DND-41 (cell line): Measurements from ENCODE around the gene DIS3L.
"Not testable (repeated sequence)": the region's sequence is repeated elsewhere in the genome, so short reads cannot be mapped to it uniquely, and the experiment has no call there.

ENCODE experiments used
- ATAC-seq: fragments of 200-7000 bp; cut with Tn5 transposase; 3 replicates; pipeline ENCODE4 v1.9.1; 2021; ENCODE audit warnings: low read depth; ENCODE audit not compliant: insufficient read depth
- DNase-seq: peaks from one replicate; pipeline ENCODE4 v3.0.0-alpha.2; 2020
- H2AFZ ChIP-seq: 2 replicates; pipeline ENCODE4 v1.6.0; 2012; ENCODE audit warnings: low read depth, low read length
- H3K27ac ChIP-seq: 2 replicates; pipeline ENCODE4 v1.5.1; 2012; ENCODE audit warnings: low read length, inconsistent platforms
- H3K27me3 ChIP-seq: fragments of 200-600 bp; sonication (generic); 2 replicates; pipeline ENCODE4 v1.6.0; 2012; ENCODE audit warnings: low read length, mild to moderate bottlenecking, inconsistent platforms; ENCODE audit not compliant: insufficient read depth, poor library complexity
- H3K36me3 ChIP-seq: 2 replicates; pipeline ENCODE4 v1.5.1; 2012; ENCODE audit warnings: low read length, inconsistent platforms; ENCODE audit not compliant: insufficient read depth
- H3K4me1 ChIP-seq: 2 replicates; pipeline ENCODE4 v1.5.1; 2012; ENCODE audit warnings: mild to moderate bottlenecking, low read length; ENCODE audit not compliant: insufficient read depth
- H3K4me2 ChIP-seq: 2 replicates; pipeline ENCODE4 v1.6.0; 2012; ENCODE audit warnings: mild to moderate bottlenecking, moderate library complexity, low read length, inconsistent platforms; ENCODE audit not compliant: insufficient read depth
- H3K4me3 ChIP-seq, 2 experiments: fragments of 200-600 bp in 1 of 2; shearing (Covaris generic) in 1 of 2; 2 replicates each; pipeline ENCODE4 v1.5.1; 2012 to 2016; ENCODE audit warnings: inconsistent platforms in 2 of 2, low read length in 2 of 2, mild to moderate bottlenecking in 2 of 2, low read depth in 1 of 2, moderate library complexity in 1 of 2
- H3K79me2 ChIP-seq: 2 replicates; pipeline ENCODE4 v1.6.0; 2012; ENCODE audit warnings: low read length, inconsistent platforms; ENCODE audit not compliant: insufficient read depth
- H3K9ac ChIP-seq: 2 replicates; pipeline ENCODE4 v1.6.0; 2012; ENCODE audit warnings: low read depth, mild to moderate bottlenecking, inconsistent platforms, low read length, moderate library complexity
- H3K9me3 ChIP-seq: 2 replicates; pipeline ENCODE4 v1.5.1; 2012; ENCODE audit warnings: low read length, moderate library complexity, mild to moderate bottlenecking, inconsistent platforms; ENCODE audit not compliant: insufficient read depth, severe bottlenecking
- H4K20me1 ChIP-seq: 2 replicates; pipeline ENCODE4 v1.6.0; 2012; ENCODE audit warnings: low read length; ENCODE audit not compliant: insufficient read depth
- CTCF ChIP-seq: IDR thresholded peaks from 2 replicates; pipeline ENCODE4 v1.5.1; 2012; ENCODE audit warnings: borderline replicate concordance, low read length, moderate library complexity, mild to moderate bottlenecking; ENCODE audit not compliant: poor library complexity, severe bottlenecking; ENCODE audit errors: extremely low read depth
- EZH2 ChIP-seq: IDR thresholded peaks from 3 replicates; pipeline ENCODE4 v1.6.1; 2012; ENCODE audit warnings: borderline replicate concordance, low read depth, mild to moderate bottlenecking, moderate library complexity, low read length, inconsistent platforms; ENCODE audit not compliant: severe bottlenecking

The DIS3L gene

GRCh38 chr15:66293419-66294156, at the start of gene DIS3L:
DIS3L (plus strand) TSS chr15:66293568; CDS start chr15:66293597, 29 bp downstream.
- ATAC-seq (peak; percentile 73), DNase-seq (peak; percentile 77)
- no peak for TF ChIP-seq EZH2
- TF ChIP-seq CTCF, result no peak
- Histone ChIP-seq H3K36me3 (peaks cover 18% of the 10 kb centered on the region), H3K4me1 (peaks cover 46% of the 10 kb centered on the region), H3K27me3 (no peaks in the 10 kb centered on the region), H3K79me2 (peaks cover 59% of the 10 kb centered on the region), H2AFZ (peak within 1 kb of the TSS; percentile 98), H3K9ac (peak within 1 kb of the TSS; percentile 97), H3K9me3 (no peaks in the 10 kb centered on the region), H3K4me3 (peak within 1 kb of the TSS; percentile 36 to 74), H3K4me2 (peak within 1 kb of the TSS; percentile 85), H3K27ac (peak within 1 kb of the TSS; percentile 93), H4K20me1 (no peaks in the 10 kb centered on the region)

- peaks cover 16% of the 10 kb centered on the region for H3K27me3 ChIP-seq
- H3K4me1 ChIP-seq, H3K4me2 ChIP-seq, H3K4me3 ChIP-seq, H3K27ac ChIP-seq, H3K79me2 ChIP-seq, H4K20me1 ChIP-seq, H2AFZ ChIP-seq, H3K9me3 ChIP-seq, H3K9ac ChIP-seq, ATAC-seq, DNase-seq, H3K36me3 ChIP-seq: not testable (repeated sequence)
Measured at GRCh38 chr15:66245832-66246231, 47.5 kb upstream of the DIS3L start.

GRCh38 chr15:66246937-66247336, 46.4 kb upstream of the DIS3L start:
- no peaks in the 10 kb centered on the region for H4K20me1 ChIP-seq
- H3K4me3 ChIP-seq, result no peak overlapping the region
- H2AFZ ChIP-seq, result no peak overlapping the region
- H3K79me2 ChIP-seq, result no peaks in the 10 kb centered on the region
- H3K9ac ChIP-seq, result no peak overlapping the region
- DNase-seq (no peak), ATAC-seq (no peak)
- no peaks in the 10 kb centered on the region for H3K9me3 ChIP-seq
- TF ChIP-seq CTCF (no peak), EZH2 (no peak)
- H3K36me3 ChIP-seq, result no peaks in the 10 kb centered on the region
- no peak overlapping the region for H3K4me2 ChIP-seq
- no peaks in the 10 kb centered on the region for H3K4me1 ChIP-seq
- peaks cover 22% of the 10 kb centered on the region for H3K27me3 ChIP-seq
- no peak overlapping the region for H3K27ac ChIP-seq

GRCh38 chr15:66249605-66250174, 43.7 kb upstream of the DIS3L start:
- Histone ChIP-seq H3K27ac (no peak overlapping the region), H4K20me1 (no peaks in the 10 kb centered on the region), H3K4me3 (no peak overlapping the region), H3K9ac (no peak overlapping the region), H2AFZ (no peak overlapping the region), H3K4me2 (no peak overlapping the region), H3K9me3 (no peaks in the 10 kb centered on the region), H3K79me2 (no peaks in the 10 kb centered on the region), H3K4me1 (no peaks in the 10 kb centered on the region), H3K36me3 (no peaks in the 10 kb centered on the region), H3K27me3 (peaks cover 20% of the 10 kb centered on the region)
- ATAC-seq, result no peak
- TF ChIP-seq CTCF, result no peak
- no peak for TF ChIP-seq EZH2
- DNase-seq, result no peak
